HCEC 1CT (cell line): ENCODE data around the gene ROBO1.

Experiments used
- DNase-seq: peaks from one replicate; pipeline ENCODE4 v3.0.0-alpha.2; 2017

Gene ROBO1

DNA sequence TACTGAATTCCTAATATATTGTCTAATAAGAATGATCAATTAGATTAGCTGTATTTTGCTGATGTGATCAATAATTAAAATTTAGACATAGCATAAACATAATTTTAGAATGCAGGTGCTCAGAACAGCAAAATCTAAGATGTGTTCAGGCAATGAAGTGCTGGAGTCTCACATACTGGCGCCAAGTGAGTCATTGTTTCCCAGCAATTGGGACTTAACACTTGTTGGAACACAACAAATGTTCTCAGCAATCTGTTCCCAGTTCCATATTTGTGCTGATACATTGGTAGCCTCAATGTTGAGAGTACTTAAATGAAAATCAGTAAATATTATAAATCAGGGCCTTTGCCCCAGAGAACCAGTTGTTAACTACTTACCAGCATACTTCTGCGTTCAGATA lies 619.0 kb downstream of the ROBO1 start:
- no peak for DNase-seq

DNA sequence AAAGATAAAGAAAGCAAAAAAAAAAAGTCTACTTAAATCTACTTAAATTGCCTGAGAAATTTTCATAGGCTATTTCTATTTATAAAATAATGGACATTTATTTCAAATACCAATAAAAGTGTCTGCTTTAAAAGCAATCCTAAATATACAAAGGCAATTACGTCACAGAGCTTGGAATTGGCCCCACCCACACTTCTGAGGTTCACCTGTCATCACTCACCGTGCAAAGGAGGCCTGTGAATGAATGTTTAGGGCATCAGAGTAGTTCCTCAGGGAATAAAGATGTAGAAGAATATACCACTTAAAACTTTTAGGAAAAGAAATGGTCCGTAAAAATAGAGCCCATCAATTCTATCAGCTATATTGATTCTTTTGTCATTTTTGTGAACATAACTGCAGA lies 621.8 kb downstream of the ROBO1 start:
- no peak for DNase-seq

DNA sequence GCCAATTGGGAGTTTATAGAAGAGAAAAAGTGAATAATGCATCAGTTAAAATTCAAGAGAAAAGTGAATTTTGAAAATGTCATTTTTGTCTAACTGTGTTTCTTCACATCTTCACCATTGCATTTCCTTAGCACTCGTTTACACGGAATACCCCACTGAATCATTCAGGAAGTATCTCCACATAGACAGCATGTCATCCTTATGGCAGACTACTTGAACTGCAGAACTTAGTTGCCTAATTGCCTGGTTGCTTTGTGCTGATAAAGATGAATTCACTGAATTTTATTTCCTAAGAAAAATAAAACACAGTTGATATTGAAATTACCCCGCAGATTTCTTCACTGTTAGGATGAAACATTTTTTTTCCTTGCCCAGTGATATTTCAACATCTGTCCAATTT lies 627.1 kb downstream of the ROBO1 start:
- peak; percentile 51 for DNase-seq

DNA sequence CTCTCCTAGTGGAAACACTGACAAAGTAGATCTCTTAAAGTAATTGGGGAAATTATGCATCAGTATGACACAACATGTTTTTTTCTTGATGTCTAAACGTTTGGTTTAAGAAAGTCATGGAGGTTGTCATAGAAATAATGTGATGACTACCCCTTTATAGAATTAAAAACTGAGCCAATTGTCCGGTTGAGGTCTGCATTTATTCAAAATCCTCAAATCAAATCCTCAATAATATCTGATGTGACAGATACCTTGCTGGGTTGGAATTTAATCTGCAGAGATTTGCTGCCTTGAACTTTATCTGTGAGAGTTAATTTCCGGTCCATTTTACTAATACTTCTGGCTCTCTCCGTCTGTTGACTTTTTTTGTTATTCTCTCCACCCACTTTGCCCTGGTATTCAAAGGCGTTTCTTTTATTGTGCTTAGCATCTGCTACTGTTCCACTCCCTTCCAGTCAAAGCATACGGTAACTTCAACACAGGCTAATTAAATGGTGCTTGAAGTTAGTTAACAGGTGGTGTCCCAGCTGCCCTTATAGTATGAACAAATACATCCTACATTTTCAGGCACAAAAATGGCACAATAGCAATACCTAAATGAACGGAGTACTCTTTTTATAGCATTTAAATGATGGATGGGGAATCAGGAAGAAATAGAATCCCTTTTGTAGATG lies 628.3 kb downstream of the ROBO1 start:
- peak; percentile 11 for DNase-seq

DNA sequence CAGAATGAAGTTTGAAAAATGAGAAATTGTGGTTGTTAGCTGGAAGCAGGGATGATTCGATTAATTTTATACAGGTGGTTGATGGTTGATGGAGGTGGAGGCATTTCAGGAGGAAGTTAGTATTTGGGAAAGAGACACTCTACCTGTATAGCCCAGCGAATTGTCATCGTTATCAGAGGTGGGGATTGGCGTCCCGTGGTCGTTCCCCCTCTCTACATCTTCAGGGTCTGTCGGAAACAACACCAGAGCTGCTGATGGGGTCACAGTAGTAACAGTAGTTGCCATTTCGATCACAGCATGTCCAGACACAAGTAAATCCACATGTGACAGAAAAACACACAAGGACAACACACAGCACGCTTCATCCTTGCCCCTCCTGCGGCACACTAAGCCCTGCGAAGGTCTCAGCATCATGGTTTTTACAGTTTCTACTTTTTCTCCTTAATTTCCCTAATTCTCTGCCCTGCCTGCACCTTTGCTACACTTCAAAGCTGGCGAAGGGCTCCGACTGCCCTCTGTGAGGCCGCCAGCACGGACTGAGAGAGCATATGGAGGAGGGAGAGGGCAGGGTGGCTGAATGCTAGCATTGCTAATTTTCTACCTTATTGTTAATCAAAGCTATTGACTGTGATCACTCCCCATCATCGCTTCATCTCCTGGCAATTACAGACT lies 642.3 kb downstream of the ROBO1 start:
- no peak for DNase-seq

DNA sequence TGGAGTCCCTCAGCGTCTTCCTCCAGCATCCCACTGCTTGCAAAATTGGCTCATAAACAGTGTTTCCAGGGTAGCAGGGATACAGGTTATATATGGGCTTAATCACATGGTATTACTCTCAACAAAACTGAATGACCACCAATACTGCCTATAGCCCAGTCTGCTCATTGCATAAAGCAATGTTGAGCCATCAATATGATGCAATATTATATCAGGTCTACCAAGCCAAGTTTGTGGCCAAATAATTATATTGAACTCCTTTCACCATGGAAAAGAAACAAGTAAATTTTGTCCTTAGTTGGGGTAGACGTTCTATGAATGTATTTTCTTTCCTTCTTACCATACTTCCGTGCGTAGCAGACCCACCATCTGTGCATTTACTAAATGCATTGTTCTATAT lies 652.3 kb downstream of the ROBO1 start:
- no peak for DNase-seq

DNA sequence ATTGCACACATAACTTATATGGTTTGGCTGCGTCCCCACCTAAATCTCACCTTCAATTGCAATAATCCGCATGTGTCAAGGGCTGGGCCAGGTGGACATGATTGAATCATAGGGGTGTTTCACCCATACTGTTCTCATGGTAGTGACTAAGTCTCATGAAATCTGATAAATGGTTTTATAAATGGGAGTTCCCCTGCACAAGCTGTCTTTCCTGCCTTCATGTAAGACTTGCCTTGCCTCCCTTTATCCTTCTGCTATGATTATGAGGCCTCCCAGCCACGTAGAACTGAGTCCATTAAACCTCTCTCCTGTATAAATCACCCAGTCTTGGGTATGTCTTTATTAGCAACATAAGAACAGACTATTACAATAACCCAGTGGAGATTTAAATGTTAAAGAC lies 653.9 kb downstream of the ROBO1 start:
- no peak for DNase-seq

DNA sequence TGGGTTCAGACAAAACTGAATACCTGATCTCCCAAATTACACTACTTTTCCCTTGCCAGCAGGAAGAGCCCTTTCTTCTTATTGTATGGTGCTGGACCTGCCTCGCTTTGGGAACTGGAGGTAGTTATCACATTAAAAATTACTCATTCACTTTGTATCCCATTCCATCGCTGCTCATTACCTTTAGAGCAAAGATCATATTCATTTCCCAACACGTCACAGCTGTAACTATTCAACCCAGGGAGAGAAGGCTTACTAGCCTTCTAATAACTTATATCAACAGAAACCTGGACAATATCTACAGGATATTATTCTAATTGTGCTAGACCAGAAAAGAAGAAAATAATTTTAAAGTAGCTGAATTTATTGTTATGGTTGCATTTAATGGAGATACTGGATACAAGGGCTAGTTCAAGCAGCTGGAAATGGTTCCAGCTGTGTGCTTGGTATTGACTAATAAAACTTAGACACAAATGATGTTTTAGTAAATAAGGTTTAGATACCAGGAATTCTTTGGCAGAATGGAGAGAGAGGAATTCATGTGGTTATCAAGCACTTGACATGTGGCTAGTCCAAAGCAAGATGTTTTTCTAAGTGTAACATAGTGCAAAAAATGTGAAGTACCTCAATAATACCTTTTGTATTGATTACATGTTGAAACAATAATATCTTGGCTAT lies 656.3 kb downstream of the ROBO1 start:
- DNase-seq: no peak

DNA sequence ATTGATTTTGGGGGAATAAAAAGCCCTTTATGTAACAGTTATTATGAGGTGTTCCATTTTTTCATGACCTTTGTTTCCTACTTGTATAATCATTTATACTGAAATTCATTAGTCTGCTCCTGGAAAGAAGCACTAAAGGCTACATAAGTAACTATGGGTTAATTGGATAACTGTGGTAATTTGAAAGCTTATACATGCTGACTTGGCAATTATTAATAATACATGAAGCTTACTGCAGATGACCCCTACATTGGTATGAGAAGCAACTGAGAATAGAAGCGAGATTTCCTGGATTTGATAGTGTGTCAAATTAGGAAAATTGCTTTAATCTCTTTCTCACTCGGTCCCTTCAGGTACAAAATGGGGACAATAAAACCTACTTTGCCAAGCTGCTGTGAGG lies 658.0 kb downstream of the ROBO1 start:
- DNase-seq: no peak

DNA sequence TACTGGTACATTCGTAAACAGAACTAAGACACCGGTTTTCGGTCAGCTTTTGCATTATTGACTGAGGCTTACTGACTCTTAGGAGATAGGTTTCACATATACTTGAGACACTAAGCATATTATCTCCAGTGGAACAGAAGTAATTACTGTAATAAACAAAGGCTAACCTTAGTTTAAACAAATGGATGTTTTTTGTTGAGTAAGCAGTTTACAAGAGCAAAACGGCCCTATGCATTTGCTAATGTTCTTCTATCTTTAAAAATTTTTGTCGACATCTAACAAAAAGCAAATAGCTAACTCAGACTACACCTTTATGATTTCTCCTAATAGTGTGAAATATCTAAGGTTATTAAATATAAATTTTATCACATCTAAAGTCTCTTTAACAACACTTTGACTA lies 664.5 kb downstream of the ROBO1 start:
- no peak for DNase-seq

DNA sequence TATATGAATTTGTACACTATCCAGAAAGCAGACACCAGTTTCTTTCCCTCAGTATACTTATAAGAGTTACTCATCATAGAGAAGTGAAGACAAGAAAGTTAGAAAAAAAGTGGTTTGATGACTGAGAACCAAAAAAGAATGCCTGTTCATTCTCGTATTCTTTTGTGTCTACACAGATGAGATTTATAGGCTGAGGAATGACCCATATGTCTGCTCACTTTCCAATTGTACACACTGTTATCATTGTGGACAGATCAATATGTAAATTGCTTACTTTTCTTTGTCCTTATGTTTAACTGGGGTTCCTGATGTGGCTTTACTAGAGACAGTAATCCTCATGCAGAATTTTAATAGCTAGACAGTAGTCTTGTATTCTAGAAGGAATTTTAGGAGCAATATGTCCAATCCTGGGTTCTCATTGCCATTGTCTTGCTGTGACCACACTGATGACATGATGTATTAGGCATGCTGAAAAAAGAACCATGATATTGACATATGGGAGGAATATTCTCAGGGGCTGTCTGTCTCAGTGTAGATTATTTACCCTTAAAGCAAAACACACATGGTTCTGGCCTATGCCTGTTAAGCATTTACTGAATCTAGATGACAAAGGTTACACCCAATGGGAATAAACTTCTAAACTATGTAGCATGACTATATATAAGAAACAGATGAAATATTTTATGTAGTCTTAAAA lies 669.7 kb downstream of the ROBO1 start:
- DNase-seq: no peak

DNA sequence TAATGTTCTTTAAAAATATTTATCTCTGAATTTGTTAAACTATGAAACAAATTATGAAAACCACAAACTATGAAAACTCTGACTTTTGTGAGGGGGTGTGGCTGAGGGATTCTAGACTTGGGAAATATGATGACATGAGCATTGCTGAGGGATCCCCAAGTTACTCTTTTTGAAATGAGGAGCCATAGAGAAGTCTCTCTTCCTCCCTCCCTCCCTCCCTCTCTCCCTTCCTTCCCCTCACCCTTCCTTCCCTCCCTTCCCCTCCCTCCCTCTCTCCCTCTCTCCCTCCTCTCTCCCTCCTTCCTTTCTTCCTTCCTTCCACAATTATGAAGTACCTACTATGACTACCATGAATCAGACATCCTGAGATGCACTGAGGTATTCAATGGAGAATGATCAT lies 673.1 kb downstream of the ROBO1 start:
- DNase-seq: no peak

DNA sequence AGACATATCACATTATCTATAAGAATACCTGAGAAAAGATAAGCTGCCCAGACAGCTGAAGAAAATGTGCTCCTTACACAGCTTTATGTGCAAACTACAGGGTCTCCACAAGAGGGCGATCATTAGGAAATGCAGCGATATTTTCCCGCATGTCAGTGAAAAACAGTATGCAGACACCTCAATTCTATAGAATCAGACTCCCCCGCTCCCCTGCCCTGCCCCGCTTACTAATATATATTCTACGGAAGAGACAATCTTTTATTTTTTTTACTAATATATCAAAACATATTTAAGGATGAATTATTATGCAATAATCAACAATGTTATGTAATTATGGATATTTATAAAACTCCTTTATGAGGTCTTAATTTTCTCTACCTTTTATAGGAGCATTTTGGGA lies 681.3 kb downstream of the ROBO1 start:
- peak; percentile 49 for DNase-seq

DNA sequence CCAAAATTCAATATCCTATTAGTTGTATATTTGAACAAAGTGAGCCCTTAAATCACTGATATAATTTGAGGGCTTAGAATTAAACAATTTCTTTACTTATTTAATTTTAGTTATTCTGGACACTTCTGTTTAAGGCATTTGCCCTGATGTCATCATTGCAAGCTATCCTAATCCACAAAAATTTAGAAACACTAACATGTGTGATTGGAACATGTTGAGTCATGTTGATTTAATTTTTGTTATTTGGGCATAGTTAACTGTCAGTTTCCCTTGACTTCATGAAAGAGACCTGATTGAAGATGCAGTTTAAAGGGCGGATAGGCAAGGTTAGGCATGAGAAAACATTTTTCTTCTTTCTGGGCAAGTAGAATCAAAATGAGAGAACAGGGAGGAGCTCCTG lies 682.6 kb downstream of the ROBO1 start:
- DNase-seq: peak; percentile 20

DNA sequence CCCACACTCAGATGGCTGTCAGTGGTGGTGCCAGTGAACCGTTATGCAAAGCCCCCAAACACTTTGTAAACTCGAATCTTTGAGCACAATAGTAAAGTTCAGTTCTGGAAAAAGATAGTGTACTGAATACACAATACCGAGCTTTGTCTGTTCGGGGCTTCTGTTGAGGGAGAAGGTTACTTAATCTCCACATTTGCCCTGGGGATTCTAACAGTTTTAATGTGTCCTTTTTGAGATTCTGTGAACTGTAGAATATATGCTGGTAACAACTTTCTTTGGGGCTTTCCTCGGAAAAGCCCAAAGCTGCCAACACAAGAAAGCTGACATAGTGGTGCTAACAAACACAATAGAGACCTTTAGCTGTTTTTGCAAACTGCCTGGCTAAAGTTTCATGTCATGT lies 686.5 kb downstream of the ROBO1 start:
- DNase-seq: no peak

DNA sequence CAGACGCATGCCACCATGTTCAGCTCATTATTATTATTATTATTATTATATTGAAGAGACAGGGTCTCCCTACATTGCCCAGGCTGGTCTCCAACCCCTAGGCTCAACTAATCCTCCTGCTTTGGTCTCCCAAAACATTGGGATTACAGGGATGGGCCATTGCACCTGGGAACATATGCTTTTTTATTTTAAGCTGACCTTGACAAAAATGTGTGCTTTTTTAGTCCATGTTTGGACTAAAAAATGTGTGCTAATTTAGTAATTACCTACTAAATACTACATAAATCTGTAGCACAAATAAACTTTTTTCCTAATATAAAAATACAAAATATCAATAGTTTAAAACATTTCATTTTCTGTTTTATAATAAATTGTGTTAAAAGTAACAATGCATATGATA lies 693.2 kb downstream of the ROBO1 start:
- no peak for DNase-seq

DNA sequence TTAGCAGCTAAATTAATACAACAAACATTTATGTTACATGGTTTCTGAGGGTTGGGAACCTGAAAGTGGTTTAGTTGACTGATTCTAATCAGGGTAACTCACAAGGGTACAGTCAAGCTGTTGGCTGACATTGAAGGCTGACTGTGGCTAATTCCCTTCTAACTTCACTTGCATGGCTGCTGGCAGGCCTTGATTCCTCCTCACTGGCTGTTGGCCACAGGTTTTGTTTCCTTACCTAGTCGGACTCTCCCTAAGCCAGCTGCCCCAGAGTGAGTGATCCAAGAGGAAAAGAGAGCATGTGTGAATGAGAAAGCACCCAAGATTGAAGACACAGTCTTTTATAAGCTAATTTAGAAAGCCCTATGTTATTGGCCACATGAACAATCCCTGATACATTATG lies 700.1 kb downstream of the ROBO1 start:
- no peak for DNase-seq

DNA sequence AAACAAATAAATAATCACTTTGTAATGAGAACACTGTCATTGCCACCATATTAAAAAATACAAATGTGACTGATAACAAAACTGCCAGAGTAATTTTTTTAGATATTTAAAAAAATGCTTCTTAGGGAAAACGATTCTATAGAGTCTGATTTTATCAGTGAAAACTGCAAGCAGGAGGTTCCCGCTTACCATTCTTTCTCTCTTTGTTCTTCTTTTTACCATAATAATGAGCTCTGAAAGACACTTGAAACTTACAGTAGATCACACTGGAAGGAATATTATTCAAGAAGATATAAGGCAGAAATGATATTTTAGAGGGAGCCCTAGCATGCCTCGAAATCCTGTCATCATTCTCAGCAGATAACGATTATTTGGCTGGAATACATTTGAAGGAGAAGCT lies 701.3 kb downstream of the ROBO1 start:
- no peak for DNase-seq

DNA sequence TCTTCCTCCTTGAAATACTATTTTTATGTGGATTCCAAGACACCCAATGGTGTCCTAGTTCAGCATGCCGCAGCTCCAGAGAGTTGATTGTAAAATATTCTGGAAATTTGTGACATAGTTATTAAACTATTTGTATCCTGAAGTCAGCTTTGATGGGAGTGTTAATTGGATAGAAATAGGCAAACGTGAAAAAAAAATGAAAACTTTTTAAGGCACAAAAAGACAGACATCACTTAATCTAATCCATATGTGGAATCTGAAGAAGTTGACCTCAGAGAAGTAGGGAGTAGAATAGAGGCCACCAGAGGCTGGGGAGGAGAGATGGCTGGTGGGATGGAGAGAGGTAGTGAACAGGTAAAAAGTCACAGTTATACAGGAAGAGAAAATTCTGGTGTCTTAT lies 704.2 kb downstream of the ROBO1 start:
- no peak for DNase-seq

DNA sequence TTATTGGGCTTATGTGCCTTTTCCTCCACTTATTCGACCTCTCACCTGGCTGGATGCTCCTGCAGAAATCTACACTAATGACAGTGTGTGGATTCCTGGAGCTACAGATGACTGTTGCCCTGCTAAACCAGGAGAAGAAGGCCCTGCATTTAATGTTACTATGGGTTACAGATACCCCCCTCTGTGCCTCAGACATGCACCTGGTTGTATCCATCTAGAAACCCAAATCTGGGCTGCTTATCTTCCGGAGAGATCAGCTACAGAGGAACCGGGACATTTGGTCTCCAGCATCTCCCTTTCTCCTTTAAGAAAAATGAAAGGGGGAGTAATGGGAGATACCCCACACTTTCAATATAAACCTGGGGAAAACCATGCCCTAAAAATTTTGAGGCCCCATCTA lies 710.0 kb downstream of the ROBO1 start:
- no peak for DNase-seq

DNA sequence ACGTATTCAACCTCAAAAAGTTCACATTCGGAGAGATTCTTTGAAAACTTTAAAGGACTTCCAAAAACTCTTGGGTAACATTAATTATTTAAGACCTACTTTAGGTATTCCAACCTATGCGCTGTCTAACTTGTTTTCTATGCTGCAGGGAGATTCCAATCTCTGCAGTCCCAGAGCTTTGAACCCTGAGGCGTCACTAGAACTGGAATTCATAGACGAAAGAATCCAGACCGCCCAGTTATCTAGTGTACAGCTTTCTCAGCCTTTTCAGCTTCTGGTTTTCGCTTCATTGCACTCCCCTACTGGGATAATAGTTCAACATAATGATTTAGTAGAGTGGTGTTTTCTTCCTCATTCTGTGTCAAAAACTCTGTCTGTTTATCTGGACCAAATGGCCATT lies 711.3 kb downstream of the ROBO1 start:
- no peak for DNase-seq

DNA sequence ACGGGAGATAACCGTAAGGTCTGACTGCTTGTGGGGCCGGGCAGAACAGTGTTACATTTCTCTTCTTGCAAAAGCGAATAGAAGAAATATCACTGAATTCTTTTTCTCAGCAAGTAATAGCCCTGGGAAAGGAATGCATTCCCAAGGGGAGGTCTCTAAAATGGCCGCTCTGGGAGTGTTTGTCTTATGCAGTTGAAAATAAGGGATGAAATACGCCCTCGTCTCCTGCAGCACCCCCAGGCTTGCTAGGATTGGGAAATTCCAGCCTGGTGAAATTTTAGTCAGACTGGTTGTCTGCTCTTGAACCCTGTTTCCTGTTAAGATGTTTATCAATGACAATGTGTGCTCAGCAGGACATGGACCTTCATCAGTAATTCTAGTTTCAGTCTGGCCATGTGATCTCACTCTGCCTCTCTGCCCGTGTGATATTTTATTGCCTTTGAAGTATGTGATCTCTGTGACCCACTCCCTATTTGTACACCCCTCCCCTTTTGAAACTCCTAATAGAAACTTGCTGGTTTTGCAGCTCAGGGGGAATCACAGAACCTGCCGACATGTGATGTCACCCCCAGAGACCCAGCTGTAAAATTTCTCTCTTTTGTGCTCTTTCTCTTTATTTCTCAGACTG lies 715.6 kb downstream of the ROBO1 start:
- DNase-seq: no peak

DNA sequence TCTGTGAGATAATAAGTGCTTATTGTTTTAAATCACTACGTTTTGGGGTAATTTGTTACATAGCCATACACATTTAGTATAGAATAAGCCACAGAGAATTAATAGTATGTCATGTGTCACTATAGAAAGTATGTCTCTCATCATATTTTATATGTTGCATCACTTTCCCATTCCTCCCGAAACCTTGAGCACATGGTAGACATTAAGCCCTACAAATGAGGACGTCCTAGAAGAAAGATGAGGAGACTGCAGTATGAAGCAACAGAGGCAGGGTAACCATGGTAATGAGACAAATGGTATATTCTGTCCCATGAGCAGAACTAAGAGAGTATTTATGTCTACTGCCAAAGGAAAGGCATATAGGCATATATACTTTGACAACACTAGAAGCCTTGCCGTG lies 720.2 kb downstream of the ROBO1 start:
- no peak for DNase-seq
